ACC112 (cell line): ENCODE results near the gene IVD.

ENCODE experiments used
- H2AFZ ChIP-seq: fragments of 200-600 bp; sonication (generic); one replicate; pipeline ENCODE4 v1.6.0; 2017; ENCODE audit warnings: antibody characterized with exemption, low read length; ENCODE audit not compliant: unreplicated experiment
- H3K27ac ChIP-seq: fragments of 200-600 bp; sonication (generic); 2 replicates; pipeline ENCODE4 v1.5.1; 2014; ENCODE audit warnings: low read depth, mild to moderate bottlenecking, antibody characterized with exemption, low read length, moderate library complexity
- H3K27me3 ChIP-seq: fragments of 200-600 bp; sonication (generic); 2 replicates; pipeline ENCODE4 v1.6.1; 2014; ENCODE audit warnings: mild to moderate bottlenecking, antibody characterized with exemption, low read length, moderate library complexity, mixed read lengths; ENCODE audit not compliant: insufficient read depth
- H3K36me3 ChIP-seq: fragments of 200-600 bp; sonication (generic); 2 replicates; pipeline ENCODE4 v1.6.1; 2016; ENCODE audit warnings: mild to moderate bottlenecking, antibody characterized with exemption, low read length, moderate library complexity, mixed read lengths; ENCODE audit not compliant: insufficient read depth
- H3K4me1 ChIP-seq: fragments of 200-600 bp; sonication (generic); one replicate; pipeline ENCODE4 v1.6.1; 2016; ENCODE audit warnings: low read length, mixed read lengths; ENCODE audit not compliant: insufficient read depth, unreplicated experiment, control insufficient read depth
- H3K4me3 ChIP-seq: fragments of 200-600 bp; sonication (generic); 2 replicates; pipeline ENCODE4 v1.5.1; 2014; ENCODE audit warnings: mild to moderate bottlenecking, low read depth, low read length
- H3K79me2 ChIP-seq: fragments of 200-600 bp; sonication (generic); one replicate; pipeline ENCODE4 v1.6.0; 2016; ENCODE audit warnings: low read length; ENCODE audit not compliant: control insufficient read depth, unreplicated experiment, insufficient read depth

The IVD gene

GRCh38 chr15:40405501-40406381 lies at the start of gene IVD:
IVD (plus strand) TSS chr15:40405795; CDS start chr15:40405828, 33 bp downstream.
- Histone ChIP-seq H3K4me3 (peak within 1 kb of the TSS; percentile 90), H3K36me3 (0 out of 2 replicates have a peak, but pooled peaks cover 1% of the 10 kb centered on the region), H3K27me3 (no peaks in the 10 kb centered on the region), H3K4me1 (peaks cover 11% of the 10 kb centered on the region), H3K79me2 (peaks cover 16% of the 10 kb centered on the region), H3K27ac (no peak within 1 kb of the TSS), H2AFZ (peak within 1 kb of the TSS; percentile 52)

GRCh38 chr15:40355976-40356585 lies 49.5 kb upstream of the IVD start:
- H3K4me3 ChIP-seq = no peak overlapping the region
- no peaks in the 10 kb centered on the region for H3K79me2 ChIP-seq
- H3K27ac ChIP-seq = no peak overlapping the region
- H3K27me3 ChIP-seq = peaks cover 4% of the 10 kb centered on the region; the same call in 1 of the 2 replicates
- H3K4me1 ChIP-seq = peaks cover 9% of the 10 kb centered on the region
- no peaks in the 10 kb centered on the region for H3K36me3 ChIP-seq
- no peak overlapping the region for H2AFZ ChIP-seq

GRCh38 chr15:40357246-40357645 lies 48.3 kb upstream of the IVD start:
- Histone ChIP-seq H3K36me3 (no peaks in the 10 kb centered on the region), H3K79me2 (no peaks in the 10 kb centered on the region), H3K4me3 (peak overlapping the region; percentile 74), H3K27me3 (peaks cover 4% of the 10 kb centered on the region; the same call in 1 of the 2 replicates), H3K4me1 (peaks cover 9% of the 10 kb centered on the region), H2AFZ (no peak overlapping the region), H3K27ac (no peak overlapping the region)

- no peak within 1 kb of the TSS for H3K27ac ChIP-seq
- peak within 1 kb of the TSS; percentile 74 for H3K4me3 ChIP-seq
Observed at GRCh38 chr15:40357723-40358470, 47.7 kb upstream of the IVD start, which contains the start of gene DISP2. DISP2 (plus strand) TSS chr15:40358219; CDS start chr15:40358322, 103 bp downstream.

GRCh38 chr15:40358471-40359353 lies 46.9 kb upstream of the IVD start:
- Histone ChIP-seq H3K36me3 (no peaks in the 10 kb centered on the region), H2AFZ (no peak overlapping the region), H3K4me1 (peaks cover 9% of the 10 kb centered on the region), H3K4me3 (peak overlapping the region; percentile 74), H3K27me3 (peaks cover 4% of the 10 kb centered on the region; the same call in 1 of the 2 replicates), H3K79me2 (no peaks in the 10 kb centered on the region), H3K27ac (no peak overlapping the region)

More at GRCh38 chr15:40357723-40358470, 47.7 kb upstream of the IVD start, which contains the start of gene DISP2:
- Histone ChIP-seq H3K4me1 (peaks cover 9% of the 10 kb centered on the region), H2AFZ (peak within 1 kb of the TSS; percentile 39), H3K79me2 (no peaks in the 10 kb centered on the region), H3K27me3 (peaks cover 4% of the 10 kb centered on the region; the same call in 1 of the 2 replicates), H3K36me3 (no peaks in the 10 kb centered on the region)

GRCh38 chr15:40360015-40360414 lies 45.6 kb upstream of the IVD start:
- peaks cover 9% of the 10 kb centered on the region for H3K4me1 ChIP-seq
- no peak overlapping the region for H3K4me3 ChIP-seq
- no peak overlapping the region for H2AFZ ChIP-seq
- H3K27me3 ChIP-seq = peaks cover 4% of the 10 kb centered on the region; the same call in 1 of the 2 replicates
- no peaks in the 10 kb centered on the region for H3K79me2 ChIP-seq
- no peak overlapping the region for H3K27ac ChIP-seq
- H3K36me3 ChIP-seq = no peaks in the 10 kb centered on the region

- no peak overlapping the region for H3K4me3 ChIP-seq
- H3K27me3 ChIP-seq = peaks cover 4% of the 10 kb centered on the region; the same call in 1 of the 2 replicates
- peaks cover 9% of the 10 kb centered on the region for H3K4me1 ChIP-seq
- no peak overlapping the region for H3K27ac ChIP-seq
- H3K79me2 ChIP-seq = no peaks in the 10 kb centered on the region
- H2AFZ ChIP-seq = no peak overlapping the region
- H3K36me3 ChIP-seq = no peaks in the 10 kb centered on the region
Observed at GRCh38 chr15:40361640-40362039, 44.0 kb upstream of the IVD start.

- Histone ChIP-seq H3K79me2 (no peaks in the 10 kb centered on the region), H3K4me1 (peaks cover 10% of the 10 kb centered on the region), H3K27ac (no peak overlapping the region), H2AFZ (no peak overlapping the region), H3K36me3 (no peaks in the 10 kb centered on the region), H3K4me3 (no peak overlapping the region), H3K27me3 (peaks cover 3% of the 10 kb centered on the region; the same call in 1 of the 2 replicates)
Observed at GRCh38 chr15:40363611-40364010, 42.0 kb upstream of the IVD start.

- no peak overlapping the region for H3K4me3 ChIP-seq
- no peak overlapping the region for H2AFZ ChIP-seq
- H3K27ac ChIP-seq = no peak overlapping the region
- peaks cover 5% of the 10 kb centered on the region for H3K4me1 ChIP-seq
- no peaks in the 10 kb centered on the region for H3K36me3 ChIP-seq
- peaks cover 3% of the 10 kb centered on the region for H3K79me2 ChIP-seq
- no peaks in the 10 kb centered on the region for H3K27me3 ChIP-seq
Observed at GRCh38 chr15:40364251-40364650, 41.3 kb upstream of the IVD start.
